GM10266 (cell line): Measurements from ENCODE around the gene NUP160.
A peak's percentile ranks its signal among the peaks of the same experiment; 100 is the strongest.
"Not testable (repeated sequence)": the region's sequence is repeated elsewhere in the genome, so short reads cannot be mapped to it uniquely, and the experiment has no call there.

Source experiments
- DNase-seq: peaks from one replicate; pipeline ENCODE4 v3.0.0; 2012; ENCODE audit errors: extremely low spot score
- TF ChIP-seq, protein P1 (sequence below): IDR thresholded peaks from 2 replicates; pipeline ENCODE4 v1.5.1; 2012; ENCODE audit warnings: mild to moderate bottlenecking, low read depth; ENCODE audit not compliant: control insufficient read depth, insufficient read depth; ENCODE audit errors: missing control alignments

The NUP160 gene

DNA sequence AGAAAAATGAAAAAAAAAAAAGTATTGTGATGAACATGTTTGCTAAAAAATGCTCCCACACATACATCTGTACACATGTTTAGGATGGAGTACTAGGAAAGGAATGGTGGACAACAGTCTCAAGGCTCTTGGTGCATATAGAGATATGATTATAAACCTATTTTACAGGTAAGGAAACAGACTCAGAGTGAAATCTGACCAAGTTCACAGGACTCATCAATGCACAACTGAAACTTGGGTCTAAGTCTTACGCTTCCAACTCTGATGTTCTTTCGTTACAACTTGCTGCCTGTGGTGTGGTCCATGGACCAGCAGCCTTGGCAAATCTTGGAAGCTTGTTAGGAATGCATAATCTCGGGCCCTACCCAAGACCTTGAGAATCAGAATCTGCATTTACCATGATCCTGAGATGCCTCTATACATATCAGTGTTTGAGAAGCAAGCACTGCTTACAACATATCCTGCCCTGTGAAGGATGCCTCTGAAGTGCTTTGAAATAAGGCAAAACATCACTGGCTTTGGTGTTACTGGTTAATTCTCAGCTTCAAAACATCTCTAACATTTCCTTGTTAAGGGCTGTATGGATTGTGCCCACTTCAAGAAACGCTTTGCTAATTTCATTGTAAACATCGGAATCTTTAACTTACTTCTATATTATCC lies 39.9 kb upstream of the NUP160 start:
- TF ChIP-seq, protein P1, sequence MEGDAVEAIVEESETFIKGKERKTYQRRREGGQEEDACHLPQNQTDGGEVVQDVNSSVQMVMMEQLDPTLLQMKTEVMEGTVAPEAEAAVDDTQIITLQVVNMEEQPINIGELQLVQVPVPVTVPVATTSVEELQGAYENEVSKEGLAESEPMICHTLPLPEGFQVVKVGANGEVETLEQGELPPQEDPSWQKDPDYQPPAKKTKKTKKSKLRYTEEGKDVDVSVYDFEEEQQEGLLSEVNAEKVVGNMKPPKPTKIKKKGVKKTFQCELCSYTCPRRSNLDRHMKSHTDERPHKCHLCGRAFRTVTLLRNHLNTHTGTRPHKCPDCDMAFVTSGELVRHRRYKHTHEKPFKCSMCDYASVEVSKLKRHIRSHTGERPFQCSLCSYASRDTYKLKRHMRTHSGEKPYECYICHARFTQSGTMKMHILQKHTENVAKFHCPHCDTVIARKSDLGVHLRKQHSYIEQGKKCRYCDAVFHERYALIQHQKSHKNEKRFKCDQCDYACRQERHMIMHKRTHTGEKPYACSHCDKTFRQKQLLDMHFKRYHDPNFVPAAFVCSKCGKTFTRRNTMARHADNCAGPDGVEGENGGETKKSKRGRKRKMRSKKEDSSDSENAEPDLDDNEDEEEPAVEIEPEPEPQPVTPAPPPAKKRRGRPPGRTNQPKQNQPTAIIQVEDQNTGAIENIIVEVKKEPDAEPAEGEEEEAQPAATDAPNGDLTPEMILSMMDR, result no peak
- DNase-seq, result no peak

DNA sequence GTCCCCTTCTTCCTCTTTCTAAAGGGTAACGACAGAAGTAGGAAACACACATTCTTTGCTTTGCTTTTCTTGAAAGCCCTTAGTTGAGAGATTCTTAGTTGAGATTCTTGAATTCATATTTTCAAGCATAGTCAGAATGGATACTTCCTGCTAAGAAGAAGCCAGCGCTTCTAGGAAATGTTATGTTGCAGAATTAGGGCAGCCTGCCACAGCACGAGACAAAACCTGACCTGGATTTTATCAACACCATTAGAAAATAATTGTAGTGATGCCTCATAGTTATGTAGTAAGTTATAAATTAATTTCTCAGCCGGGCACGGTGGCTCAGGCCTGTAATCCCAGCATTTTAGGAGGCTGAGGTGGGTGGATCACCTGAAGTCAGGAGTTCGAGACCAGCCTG lies 37.9 kb upstream of the NUP160 start:
- no peak for DNase-seq
- TF ChIP-seq, protein P1, result no peak

DNA sequence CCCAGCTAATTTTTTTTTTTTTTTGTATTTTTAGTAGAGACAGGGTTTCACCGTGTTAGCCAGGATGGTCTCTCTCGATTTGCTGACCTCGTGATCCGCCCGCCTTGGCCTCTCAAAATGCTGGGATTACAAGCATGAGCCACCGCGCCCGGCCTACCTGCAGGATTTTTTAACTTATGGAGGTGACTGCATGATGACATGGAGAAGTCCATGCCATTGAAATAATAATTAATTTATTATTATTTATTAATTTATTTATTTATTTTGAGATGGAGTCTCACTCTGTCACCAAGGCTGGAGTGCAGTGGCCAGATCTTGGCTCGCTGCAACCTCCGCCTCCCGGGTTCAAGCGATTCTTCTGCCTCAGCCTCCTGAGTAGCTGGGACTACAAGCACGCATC lies 34.3 kb upstream of the NUP160 start:
- not testable (repeated sequence) for DNase-seq

DNA sequence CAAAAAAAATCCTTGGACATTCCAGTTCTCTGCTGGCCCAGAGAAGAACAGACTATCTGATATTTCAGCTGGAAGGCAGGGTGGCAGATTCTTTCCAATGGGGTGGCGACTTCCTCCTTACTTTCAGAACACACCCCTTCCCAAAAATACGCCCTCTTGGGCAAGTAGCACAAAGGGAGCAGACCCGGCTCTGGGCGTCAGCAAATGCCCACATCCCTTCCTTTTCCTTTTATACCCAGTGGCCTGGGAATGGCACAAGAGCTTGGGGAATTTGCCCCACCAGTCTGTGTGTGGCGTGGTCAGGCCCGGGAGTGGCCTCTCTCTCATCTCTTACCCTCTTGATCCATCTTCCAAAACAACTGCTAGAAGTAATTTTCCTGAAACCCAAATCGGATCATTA lies 33.0 kb upstream of the NUP160 start:
- TF ChIP-seq, protein P1, result no peak
- DNase-seq, result no peak

DNA sequence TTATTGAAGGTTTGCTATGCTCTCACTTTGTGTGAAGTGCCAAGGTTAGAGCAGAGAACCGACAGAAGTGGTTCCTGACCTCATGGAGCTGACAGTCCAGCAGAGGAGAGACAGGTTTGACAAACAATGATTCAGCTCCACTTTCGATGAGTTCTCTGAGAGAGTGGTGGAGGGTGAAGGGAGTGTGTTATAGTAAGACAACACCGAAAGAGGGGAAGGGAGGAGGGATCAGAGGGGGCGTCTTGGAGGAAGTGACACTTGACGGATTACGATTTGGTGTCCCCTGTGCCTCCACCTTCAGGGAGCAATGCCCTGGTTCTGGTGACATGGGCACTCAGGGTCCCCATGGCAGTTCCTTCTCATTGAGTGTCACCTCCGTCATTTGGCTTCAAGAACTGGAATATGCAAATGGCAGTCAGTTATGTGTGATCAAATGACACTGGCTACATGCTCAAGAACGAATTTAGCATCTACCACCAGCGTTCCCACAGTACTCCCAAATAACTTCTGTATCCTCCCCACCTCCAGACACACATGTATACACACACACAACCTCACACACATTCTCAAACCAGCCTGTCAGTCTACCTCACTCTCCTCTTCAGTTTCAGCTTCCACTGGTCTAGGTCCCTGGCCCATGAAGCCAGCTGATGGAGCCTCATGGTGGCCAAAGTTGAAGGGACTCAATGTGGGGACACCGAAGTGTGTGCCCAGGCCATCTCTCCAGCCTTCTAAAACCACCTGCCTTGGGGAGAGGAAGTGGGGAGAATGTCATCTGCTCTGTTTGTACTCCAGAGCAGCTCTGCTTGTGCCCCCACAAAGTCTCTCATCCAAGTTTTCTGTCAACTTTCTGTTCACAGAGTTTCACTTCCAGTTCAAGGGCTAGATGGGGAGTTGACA lies 31.4 kb upstream of the NUP160 start:
- TF ChIP-seq, protein P1, result no peak

DNA sequence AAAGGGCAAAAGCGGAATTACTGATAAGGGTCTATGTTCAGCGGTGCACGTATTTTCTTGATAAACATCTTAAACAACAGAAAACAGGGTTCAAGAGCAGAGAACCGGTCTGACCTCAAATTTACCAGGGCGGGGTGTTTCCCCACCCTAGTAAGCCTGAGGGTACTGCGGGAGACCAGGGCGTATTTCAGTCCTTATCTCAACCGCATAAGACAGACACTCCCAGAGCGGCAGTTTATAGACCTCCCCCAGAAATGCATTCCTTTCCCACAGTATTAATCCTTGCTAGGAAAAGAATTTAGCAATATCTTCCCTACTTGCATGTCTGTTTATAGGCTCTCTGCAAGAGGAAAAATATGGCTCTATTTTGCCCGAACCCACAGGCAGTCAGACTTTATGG lies 27.7 kb upstream of the NUP160 start:
- not testable (repeated sequence) for DNase-seq

More for the DNA sequence above, 31.4 kb upstream of the NUP160 start:
- DNase-seq, result peak; percentile 28

DNA sequence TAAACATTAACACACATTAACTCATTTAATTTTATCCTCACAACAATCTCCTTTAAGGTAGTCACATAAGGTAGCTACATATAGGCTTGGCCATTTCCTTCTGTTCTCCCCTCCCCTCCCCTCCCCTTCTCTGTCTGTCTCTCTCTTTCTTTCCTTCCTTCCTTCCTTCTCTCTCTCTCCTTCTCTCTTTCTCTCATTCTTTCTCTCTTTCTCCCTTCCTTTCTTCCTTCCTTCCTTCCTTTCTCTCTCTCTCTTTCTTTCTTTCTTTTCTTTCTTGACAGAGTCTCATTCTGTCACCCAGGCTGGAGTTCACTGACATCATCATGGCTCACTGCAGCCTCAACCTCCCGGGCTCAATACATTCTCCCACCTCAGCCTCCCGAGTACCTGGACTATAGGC lies 22.3 kb upstream of the NUP160 start:
- DNase-seq, result no peak
- TF ChIP-seq, protein P1, result no peak
